Activated T-helper 9 cell treated with anti-CD3 and anti-CD28 coated beads, Interleukin-2, amount 50 U/mL, for 16 hours (primary cell): ENCODE data around the gene OR4M1.
"Not testable (repeated sequence)": the region's sequence is repeated elsewhere in the genome, so short reads cannot be mapped to it uniquely, and the experiment has no call there.

Experiments
- DNase-seq: peaks from one replicate; pipeline ENCODE4 v3.0.0-alpha.2; 2020; ENCODE audit warnings: low read depth

OR4M1 gene, protein sequence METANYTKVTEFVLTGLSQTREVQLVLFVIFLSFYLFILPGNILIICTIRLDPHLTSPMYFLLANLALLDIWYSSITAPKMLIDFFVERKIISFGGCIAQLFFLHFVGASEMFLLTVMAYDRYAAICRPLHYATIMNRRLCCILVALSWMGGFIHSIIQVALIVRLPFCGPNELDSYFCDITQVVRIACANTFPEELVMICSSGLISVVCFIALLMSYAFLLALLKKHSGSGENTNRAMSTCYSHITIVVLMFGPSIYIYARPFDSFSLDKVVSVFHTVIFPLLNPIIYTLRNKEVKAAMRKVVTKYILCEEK

GRCh38 chr14:19773204-19773603 is at the start of gene OR4M1:
TSS of gene OR4M1 (plus strand) at chr14:19773504. CDS start at chr14:19780323, 6,819 bp downstream.
- DNase-seq = not testable (repeated sequence)

DNA sequence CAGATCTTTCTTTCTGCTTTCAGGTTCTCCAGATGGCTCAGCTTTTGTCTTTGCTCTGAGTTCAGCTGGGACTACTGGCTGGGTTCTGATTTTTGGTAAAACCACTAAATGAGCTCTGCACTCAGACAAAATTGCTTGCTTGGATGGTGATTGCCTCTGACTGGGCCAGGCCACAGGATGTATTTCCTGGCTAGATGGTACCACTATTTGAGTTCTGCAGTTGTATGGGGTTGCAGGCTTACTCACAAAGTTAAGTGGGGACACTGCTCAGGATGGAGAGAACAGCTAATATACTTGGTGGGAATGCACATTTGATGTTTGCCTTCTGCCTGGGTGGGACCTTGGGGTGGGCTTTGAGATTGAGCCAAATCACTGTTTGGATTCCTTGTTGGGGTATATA is 43.9 kb upstream of the OR4M1 start:
- DNase-seq = no peak

GRCh38 chr14:19729763-19730162 is 43.5 kb upstream of the OR4M1 start:
- DNase-seq = no peak

GRCh38 chr14:19733893-19734292 is 39.4 kb upstream of the OR4M1 start:
- DNase-seq = not testable (repeated sequence)

- DNase-seq = no peak
These were observed 30.0 kb upstream of the OR4M1 start, which contains the start of gene OR4Q3 for GRCh38 chr14:19743256-19743655. TSS of gene OR4Q3 (plus strand) at chr14:19743571.

- DNase-seq = not testable (repeated sequence)
These were observed 21.0 kb upstream of the OR4M1 start for GRCh38 chr14:19752316-19752715.

DNA sequence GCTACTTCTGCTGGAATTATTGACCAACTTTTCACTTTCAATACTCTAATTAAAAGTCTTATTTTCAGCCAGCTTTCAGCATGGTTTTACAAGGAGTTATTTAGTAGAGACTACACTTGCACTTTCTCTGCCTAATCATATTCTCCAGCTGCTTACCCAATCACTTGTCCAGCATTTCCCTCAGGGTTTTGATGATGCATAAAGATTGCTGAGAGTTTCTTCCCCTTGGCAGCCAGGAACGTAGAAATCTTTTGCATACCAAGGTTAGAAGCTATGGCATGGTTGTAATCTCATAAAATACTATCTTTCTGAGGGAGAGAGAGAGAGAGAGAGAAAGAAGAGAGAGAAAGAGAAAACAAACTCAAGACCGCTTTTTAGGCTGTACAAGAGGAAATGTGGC is 19.1 kb upstream of the OR4M1 start:
- no peak for DNase-seq

GRCh38 chr14:19771491-19771890 is 1.8 kb upstream of the OR4M1 start:
- DNase-seq = not testable (repeated sequence)

DNA sequence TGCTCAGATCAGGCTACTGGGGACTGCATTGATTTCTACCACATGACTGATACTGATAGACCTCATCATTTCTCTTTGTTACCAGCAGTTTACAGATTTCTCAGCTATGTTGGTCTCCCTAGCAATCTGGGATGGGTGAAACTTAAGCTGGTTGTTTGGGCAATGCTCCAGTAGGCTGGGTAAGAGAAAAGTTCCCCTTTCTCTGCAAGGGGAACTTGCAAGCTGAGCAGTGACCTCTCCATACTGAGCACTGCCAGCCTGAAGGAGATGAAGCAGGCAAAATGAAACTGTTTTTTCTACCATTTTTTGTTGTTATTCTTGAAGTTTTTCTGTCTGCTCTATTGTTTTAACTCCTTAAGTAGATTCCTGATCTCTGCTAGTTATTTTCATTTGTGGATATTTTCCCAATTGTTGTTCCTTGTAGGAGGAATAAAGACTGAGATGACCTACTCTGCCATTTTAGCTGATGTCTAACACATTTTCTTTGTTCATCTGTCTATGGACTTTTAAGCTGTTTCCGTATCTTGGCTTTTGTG is 1.3 kb upstream of the OR4M1 start:
- DNase-seq = no peak

- DNase-seq = not testable (repeated sequence)
These were observed 850 bp upstream of the OR4M1 start for GRCh38 chr14:19772454-19772853.

- no peak for DNase-seq
These were observed 2.3 kb downstream of the OR4M1 start for GRCh38 chr14:19775587-19775986.

DNA sequence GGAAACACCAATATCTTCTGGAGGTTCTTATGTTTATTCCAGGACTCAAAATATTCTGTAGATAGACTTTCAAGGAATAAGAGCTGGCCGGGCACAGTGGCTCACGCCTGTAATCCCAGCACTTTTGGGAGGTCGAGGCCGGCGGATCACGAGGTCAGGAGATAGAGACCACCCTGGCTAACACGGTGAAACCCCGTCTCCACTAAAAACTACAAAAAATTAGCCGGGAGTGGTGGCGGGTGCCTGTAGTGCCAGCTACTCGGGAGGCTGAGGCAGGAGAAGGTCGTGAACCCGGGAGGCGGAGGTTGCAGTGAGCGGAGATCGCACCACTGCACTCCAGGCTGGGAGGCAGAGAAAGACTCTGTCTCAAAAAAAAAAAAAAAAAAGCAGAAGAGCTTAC is 12.5 kb downstream of the OR4M1 start:
- not testable (repeated sequence) for DNase-seq

DNA sequence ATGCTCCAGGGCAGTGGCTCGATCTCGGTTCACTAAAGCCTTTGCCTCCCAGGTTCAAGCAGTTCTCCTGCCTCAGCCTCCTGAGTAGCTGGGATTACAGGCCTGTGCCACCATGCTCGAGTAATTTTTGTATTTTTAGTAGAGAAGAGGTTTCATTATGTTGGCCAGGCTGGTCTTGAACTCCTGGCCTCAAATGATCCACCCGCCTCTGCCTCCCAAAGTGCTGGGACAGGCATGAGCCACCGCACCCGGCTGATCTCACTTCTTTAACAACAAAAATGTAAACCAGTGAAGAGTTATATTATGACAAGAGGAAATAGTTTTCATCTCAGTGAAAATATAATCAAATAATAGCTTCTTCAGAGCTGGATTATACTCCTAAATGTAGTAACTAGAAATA is 14.0 kb downstream of the OR4M1 start:
- DNase-seq = not testable (repeated sequence)

GRCh38 chr14:19788150-19788549 is 14.8 kb downstream of the OR4M1 start:
- not testable (repeated sequence) for DNase-seq

DNA sequence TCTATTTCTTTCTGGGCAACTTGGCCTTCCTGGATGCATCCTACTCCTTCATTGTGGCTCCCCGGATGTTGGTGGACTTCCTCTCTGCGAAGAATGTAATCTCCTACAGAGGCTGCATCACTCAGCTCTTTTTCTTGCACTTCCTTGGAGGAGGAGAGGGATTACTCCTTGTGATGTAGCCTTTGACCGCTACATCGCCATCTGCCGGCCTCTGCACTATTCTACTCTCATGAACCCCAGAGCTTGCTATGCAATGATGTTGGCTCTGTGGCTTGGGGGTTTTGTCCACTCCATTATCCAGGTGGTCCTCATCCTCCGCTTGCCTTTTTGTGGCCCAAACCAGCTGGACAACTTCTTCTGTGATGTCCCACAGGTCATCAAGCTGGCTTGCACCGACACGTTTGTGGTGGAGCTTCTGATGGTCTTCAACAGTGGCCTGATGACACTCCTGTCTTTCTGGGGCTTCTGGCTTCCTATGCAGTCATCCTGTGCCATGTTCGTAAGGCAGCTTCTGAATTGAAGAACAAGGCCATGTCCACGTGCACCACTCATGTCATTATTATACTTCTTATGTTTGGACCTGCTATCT is 23.3 kb downstream of the OR4M1 start:
- not testable (repeated sequence) for DNase-seq

- DNase-seq = no peak
These were observed 26.6 kb downstream of the OR4M1 start for GRCh38 chr14:19799880-19800279.

GRCh38 chr14:19800282-19801117 is 27.2 kb downstream of the OR4M1 start:
- DNase-seq = no peak

DNA sequence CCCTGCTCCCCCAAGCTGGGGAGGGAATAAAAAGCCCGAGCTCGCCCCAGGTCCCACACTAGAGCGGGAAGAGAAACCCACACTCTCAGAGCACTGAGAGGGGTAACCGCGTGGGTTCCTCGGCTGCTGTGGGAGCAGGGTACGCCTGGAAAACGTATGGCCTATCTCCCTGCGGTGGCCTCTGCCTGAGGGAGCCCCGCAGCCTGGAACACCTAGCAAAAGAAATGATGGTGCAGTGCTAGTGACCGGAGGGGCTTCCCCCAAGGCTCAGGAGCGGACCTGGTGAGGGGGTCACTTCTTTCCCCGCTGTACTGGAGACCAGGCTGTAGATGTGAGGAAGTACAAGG is 27.8 kb downstream of the OR4M1 start:
- no peak for DNase-seq

DNA sequence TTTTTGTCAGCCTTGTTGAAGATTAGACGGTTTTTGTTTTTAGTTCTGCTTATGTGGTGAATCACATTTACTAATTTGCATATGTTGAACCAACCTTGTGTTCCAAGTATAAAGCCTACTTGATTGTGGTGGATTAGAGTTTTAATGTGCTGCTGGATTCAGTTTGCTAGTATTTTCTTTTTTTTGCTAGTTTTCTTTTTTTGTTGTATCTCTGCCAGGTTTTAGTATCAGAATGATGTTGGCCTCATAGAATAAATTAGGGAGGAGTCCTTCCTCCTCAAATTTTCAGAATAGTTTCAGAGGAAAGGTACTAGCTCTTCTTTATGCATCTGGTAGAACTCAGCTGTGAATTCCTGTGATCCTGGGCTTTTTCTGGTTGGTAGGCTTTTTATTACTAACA is 30.2 kb downstream of the OR4M1 start, which contains the start of gene OR4N2:
OR4N2 (plus strand) TSS at position 301 of the 400 bp plus-strand sequence. CDS start 23,679 bp downstream, outside the sequence.
- DNase-seq = not testable (repeated sequence)

- not testable (repeated sequence) for DNase-seq
These were observed 40.0 kb downstream of the OR4M1 start for GRCh38 chr14:19813171-19813920.

DNA sequence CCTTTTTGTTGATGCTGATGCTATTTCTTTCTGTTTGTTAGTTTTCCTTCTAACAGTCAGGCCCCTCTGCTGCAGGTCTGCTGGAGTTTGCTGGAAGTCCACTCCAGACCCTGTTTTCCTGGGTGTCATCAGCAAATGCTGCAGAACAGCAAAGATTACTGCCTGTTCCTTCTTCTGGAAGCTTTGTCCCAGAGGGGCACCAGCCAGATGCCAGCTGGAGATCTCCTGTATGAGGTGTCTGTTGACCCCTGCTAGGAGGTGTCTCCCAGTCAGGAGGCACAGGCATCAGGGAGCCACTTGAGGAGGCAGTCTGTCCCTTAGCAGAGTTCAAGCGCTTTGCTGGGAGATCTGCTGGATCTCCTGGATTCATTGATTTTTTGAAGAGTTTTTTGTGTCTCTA is 46.6 kb downstream of the OR4M1 start:
- DNase-seq = not testable (repeated sequence)

- not testable (repeated sequence) for DNase-seq
These were observed 47.7 kb downstream of the OR4M1 start for GRCh38 chr14:19821016-19821415.
